ENCODE data around the gene CDS1.

Gene CDS1

DNA sequence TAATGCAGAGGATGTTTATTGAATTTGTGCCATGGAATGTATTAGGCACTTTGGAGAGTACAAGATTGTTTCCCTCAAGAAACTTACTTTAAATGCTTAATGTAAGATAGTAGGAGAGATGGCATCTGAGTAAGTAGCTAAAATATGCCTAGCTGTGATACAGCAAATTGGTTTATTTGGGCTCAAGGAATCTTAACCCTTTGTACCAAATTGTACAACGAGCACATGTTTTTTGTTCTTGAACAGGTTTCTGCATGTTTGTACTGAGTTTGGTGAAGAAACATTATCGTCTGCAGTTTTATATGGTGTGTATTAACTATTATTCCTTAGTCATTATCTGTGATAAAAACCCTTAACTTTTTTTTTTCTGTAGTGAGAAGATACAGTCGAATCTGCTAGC lies 48.6 kb downstream of the CDS1 start:
- no peak overlapping the region for H3K27ac ChIP-seq (ENCODE audit: low read length)
- H3K27me3 ChIP-seq (ENCODE audit: low read depth, low read length), result no peaks in the 10 kb centered on the region
- no peaks in the 10 kb centered on the region for H3K4me1 ChIP-seq (ENCODE audit: low read length)
- no peaks in the 10 kb centered on the region for H4K20me1 ChIP-seq (ENCODE audit: insufficient read depth, low read length)
- TF ChIP-seq, protein P1, sequence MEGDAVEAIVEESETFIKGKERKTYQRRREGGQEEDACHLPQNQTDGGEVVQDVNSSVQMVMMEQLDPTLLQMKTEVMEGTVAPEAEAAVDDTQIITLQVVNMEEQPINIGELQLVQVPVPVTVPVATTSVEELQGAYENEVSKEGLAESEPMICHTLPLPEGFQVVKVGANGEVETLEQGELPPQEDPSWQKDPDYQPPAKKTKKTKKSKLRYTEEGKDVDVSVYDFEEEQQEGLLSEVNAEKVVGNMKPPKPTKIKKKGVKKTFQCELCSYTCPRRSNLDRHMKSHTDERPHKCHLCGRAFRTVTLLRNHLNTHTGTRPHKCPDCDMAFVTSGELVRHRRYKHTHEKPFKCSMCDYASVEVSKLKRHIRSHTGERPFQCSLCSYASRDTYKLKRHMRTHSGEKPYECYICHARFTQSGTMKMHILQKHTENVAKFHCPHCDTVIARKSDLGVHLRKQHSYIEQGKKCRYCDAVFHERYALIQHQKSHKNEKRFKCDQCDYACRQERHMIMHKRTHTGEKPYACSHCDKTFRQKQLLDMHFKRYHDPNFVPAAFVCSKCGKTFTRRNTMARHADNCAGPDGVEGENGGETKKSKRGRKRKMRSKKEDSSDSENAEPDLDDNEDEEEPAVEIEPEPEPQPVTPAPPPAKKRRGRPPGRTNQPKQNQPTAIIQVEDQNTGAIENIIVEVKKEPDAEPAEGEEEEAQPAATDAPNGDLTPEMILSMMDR (IDR thresholded peaks at IDR 0.05; ENCODE audit: low read depth, low read length), result no peak
- TF ChIP-seq EZH2phosphoT487 (IDR thresholded peaks at IDR 0.05; ENCODE audit: low read depth), result no peak
- H3K79me2 ChIP-seq (ENCODE audit: low read length), result no peaks in the 10 kb centered on the region
- H3K9me3 ChIP-seq (ENCODE audit: insufficient read depth, low read length), result no peaks in the 10 kb centered on the region
- no peak overlapping the region for H2AFZ ChIP-seq (ENCODE audit: low read depth, low read length)
- no peak overlapping the region for H3K4me2 ChIP-seq (ENCODE audit: low read length)
- H3K36me3 ChIP-seq (replicated peaks; ENCODE audit: low read depth, low read length), result no peaks in the 10 kb centered on the region
- no peak overlapping the region for H3K9ac ChIP-seq (ENCODE audit: low read length)
- no peak overlapping the region for H3K4me3 ChIP-seq (ENCODE audit: low read length)

DNA sequence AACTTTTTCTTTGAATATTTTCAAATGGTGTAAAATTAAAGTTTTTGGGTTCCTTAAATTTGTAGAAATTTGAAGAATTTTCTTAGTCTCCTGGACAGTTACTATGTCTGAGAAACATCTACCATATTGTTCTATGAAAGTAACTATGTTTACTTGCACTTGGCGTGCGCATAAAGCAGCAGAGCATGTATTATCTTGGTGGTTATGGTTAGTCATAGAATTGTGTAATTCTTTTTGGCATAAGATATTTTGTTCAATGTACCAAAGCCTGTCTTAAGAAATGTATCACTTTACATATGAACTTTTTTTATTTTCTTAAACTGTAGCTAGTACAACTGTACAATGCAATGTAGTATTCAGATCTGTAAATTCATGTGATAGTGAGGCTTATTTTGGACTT lies 49.2 kb downstream of the CDS1 start:
- Histone ChIP-seq H3K36me3 (replicated peaks; ENCODE audit: low read depth, low read length) (no peaks in the 10 kb centered on the region), H3K4me3 (ENCODE audit: low read length) (no peak overlapping the region), H2AFZ (ENCODE audit: low read depth, low read length) (no peak overlapping the region), H3K9ac (ENCODE audit: low read length) (no peak overlapping the region), H4K20me1 (ENCODE audit: insufficient read depth, low read length) (no peaks in the 10 kb centered on the region), H3K4me2 (ENCODE audit: low read length) (no peak overlapping the region), H3K4me1 (ENCODE audit: low read length) (no peaks in the 10 kb centered on the region), H3K79me2 (ENCODE audit: low read length) (no peaks in the 10 kb centered on the region), H3K27ac (ENCODE audit: low read length) (no peak overlapping the region), H3K9me3 (ENCODE audit: insufficient read depth, low read length) (no peaks in the 10 kb centered on the region), H3K27me3 (ENCODE audit: low read depth, low read length) (no peaks in the 10 kb centered on the region)
- TF ChIP-seq EZH2phosphoT487 (IDR thresholded peaks at IDR 0.05; ENCODE audit: low read depth), result no peak
- TF ChIP-seq, protein P1 (IDR thresholded peaks at IDR 0.05; ENCODE audit: low read depth, low read length), result no peak

GRCh38 chr4:84634961-84635360 lies 52.0 kb downstream of the CDS1 start:
- no peaks in the 10 kb centered on the region for H3K4me1 ChIP-seq (ENCODE audit: low read length)
- H3K79me2 ChIP-seq (ENCODE audit: low read length), result no peaks in the 10 kb centered on the region
- no peaks in the 10 kb centered on the region for H3K9me3 ChIP-seq (ENCODE audit: insufficient read depth, low read length)
- no peak overlapping the region for H3K27ac ChIP-seq (ENCODE audit: low read length)
- no peaks in the 10 kb centered on the region for H4K20me1 ChIP-seq (ENCODE audit: insufficient read depth, low read length)
- H3K27me3 ChIP-seq (ENCODE audit: low read depth, low read length), result no peaks in the 10 kb centered on the region
- H3K4me3 ChIP-seq (ENCODE audit: low read length), result no peak overlapping the region
- H3K4me2 ChIP-seq (ENCODE audit: low read length), result no peak overlapping the region
- H2AFZ ChIP-seq (ENCODE audit: low read depth, low read length), result no peak overlapping the region
- no peak overlapping the region for H3K9ac ChIP-seq (ENCODE audit: low read length)
- H3K36me3 ChIP-seq (replicated peaks; ENCODE audit: low read depth, low read length), result no peaks in the 10 kb centered on the region
- TF ChIP-seq, protein P1 (IDR thresholded peaks at IDR 0.05; ENCODE audit: low read depth, low read length), result no peak
- no peak for TF ChIP-seq EZH2phosphoT487 (IDR thresholded peaks at IDR 0.05; ENCODE audit: low read depth)

GRCh38 chr4:84638092-84638491 lies 55.2 kb downstream of the CDS1 start:
- no peak overlapping the region for H3K4me2 ChIP-seq (ENCODE audit: low read length)
- H3K4me3 ChIP-seq (ENCODE audit: low read length), result no peak overlapping the region
- TF ChIP-seq, protein P1 (IDR thresholded peaks at IDR 0.05; ENCODE audit: low read depth, low read length), result no peak
- TF ChIP-seq EZH2phosphoT487 (IDR thresholded peaks at IDR 0.05; ENCODE audit: low read depth), result no peak
- no peaks in the 10 kb centered on the region for H3K9me3 ChIP-seq (ENCODE audit: insufficient read depth, low read length)
- no peak overlapping the region for H3K27ac ChIP-seq (ENCODE audit: low read length)
- H2AFZ ChIP-seq (ENCODE audit: low read depth, low read length), result no peak overlapping the region
- H3K4me1 ChIP-seq (ENCODE audit: low read length), result no peaks in the 10 kb centered on the region
- no peaks in the 10 kb centered on the region for H3K36me3 ChIP-seq (replicated peaks; ENCODE audit: low read depth, low read length)
- no peaks in the 10 kb centered on the region for H3K27me3 ChIP-seq (ENCODE audit: low read depth, low read length)
- no peak overlapping the region for H3K9ac ChIP-seq (ENCODE audit: low read length)
- H3K79me2 ChIP-seq (ENCODE audit: low read length), result no peaks in the 10 kb centered on the region
- H4K20me1 ChIP-seq (ENCODE audit: insufficient read depth, low read length), result no peaks in the 10 kb centered on the region
